Esophagus muscularis mucosa (tissue), 3 donors: ENCODE data around the gene WDFY4.

Experiments
- CTCF ChIP-seq, 3 experiments: fragments of 200-600 bp in 2 of 3; fragments of 450-650 bp in 1 of 3; sonication (generic) in 2 of 3; IDR thresholded peaks; one replicate each; pipeline ENCODE4 v1.5.1; 2017 to 2019; ENCODE audit warnings: antibody characterized with exemption in 3 of 3, mild to moderate bottlenecking in 2 of 3, moderate library complexity in 1 of 3
- POLR2A ChIP-seq: fragments of 450-650 bp; IDR thresholded peaks from one replicate; pipeline ENCODE4 v1.6.1; 2017; ENCODE audit warnings: antibody characterized with exemption, moderate library complexity, mild to moderate bottlenecking, low read depth

- TF ChIP-seq CTCF (IDR thresholded peaks at IDR 0.05): no peak
- no peak for TF ChIP-seq POLR2A
These were observed 210.5 kb downstream of the WDFY4 start for GRCh38 chr10:48894911-48895802.
